Measurements from ENCODE around the gene PADI2. TPM values are rescaled to one million over a fixed set of nuclear protein-coding genes. Genes with fewer than 3 reads are reported as not detected.
A peak's percentile ranks its signal among the peaks of the same experiment; 100 is the strongest.

The PADI2 gene
- total RNA-seq, 1 donor = under 0.01 TPM

DNA sequence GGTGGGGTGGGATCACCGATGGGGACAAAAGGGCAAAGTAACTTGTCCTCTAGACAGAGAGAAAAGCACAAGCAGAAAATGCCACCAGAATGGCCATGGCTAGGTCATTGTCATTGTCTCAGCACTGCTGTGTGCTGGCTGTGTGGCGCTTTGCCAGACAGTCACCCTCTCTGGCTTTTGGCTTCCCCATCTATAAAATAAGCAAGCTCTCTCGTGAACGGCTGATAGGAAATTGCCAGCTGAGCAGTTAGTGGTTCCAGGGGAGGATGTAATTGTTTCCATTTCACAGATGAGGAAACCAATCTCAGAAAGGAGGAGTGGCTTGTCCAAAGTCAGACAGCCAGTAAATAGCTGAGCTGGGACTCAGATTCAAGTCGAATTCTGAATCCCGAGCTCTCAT lies 32.5 kb downstream of the PADI2 start:
- Histone ChIP-seq H3K27ac (ENCODE audit: low read depth, low read length) (no peak overlapping the region), H3K4me2 (ENCODE audit: insufficient read depth, low read length) (no peak overlapping the region), H3K36me3 (ENCODE audit: insufficient read depth, low read length) (no peaks in the 10 kb centered on the region), H3K27me3 (ENCODE audit: insufficient read depth, low read length) (peaks cover 15% of the 10 kb centered on the region), H3K9me3 (ENCODE audit: low read depth, low read length) (no peaks in the 10 kb centered on the region), H3K4me1 (ENCODE audit: insufficient read depth, low read length) (no peaks in the 10 kb centered on the region), H3K4me3 (ENCODE audit: insufficient read depth, low read length) (no peak overlapping the region), H3K79me2 (ENCODE audit: insufficient read depth, low read length) (no peaks in the 10 kb centered on the region), H4K20me1 (ENCODE audit: insufficient read depth, low read length) (no peaks in the 10 kb centered on the region), H2AFZ (ENCODE audit: low read length) (no peak overlapping the region)
- TF ChIP-seq, protein P1, sequence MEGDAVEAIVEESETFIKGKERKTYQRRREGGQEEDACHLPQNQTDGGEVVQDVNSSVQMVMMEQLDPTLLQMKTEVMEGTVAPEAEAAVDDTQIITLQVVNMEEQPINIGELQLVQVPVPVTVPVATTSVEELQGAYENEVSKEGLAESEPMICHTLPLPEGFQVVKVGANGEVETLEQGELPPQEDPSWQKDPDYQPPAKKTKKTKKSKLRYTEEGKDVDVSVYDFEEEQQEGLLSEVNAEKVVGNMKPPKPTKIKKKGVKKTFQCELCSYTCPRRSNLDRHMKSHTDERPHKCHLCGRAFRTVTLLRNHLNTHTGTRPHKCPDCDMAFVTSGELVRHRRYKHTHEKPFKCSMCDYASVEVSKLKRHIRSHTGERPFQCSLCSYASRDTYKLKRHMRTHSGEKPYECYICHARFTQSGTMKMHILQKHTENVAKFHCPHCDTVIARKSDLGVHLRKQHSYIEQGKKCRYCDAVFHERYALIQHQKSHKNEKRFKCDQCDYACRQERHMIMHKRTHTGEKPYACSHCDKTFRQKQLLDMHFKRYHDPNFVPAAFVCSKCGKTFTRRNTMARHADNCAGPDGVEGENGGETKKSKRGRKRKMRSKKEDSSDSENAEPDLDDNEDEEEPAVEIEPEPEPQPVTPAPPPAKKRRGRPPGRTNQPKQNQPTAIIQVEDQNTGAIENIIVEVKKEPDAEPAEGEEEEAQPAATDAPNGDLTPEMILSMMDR (IDR thresholded peaks at IDR 0.05; ENCODE audit: extremely low read depth, low read depth, low read length) = no peak
- DNase-seq (ENCODE audit: insufficient read length, low spot score, missing footprints) = peak; percentile 25

DNA sequence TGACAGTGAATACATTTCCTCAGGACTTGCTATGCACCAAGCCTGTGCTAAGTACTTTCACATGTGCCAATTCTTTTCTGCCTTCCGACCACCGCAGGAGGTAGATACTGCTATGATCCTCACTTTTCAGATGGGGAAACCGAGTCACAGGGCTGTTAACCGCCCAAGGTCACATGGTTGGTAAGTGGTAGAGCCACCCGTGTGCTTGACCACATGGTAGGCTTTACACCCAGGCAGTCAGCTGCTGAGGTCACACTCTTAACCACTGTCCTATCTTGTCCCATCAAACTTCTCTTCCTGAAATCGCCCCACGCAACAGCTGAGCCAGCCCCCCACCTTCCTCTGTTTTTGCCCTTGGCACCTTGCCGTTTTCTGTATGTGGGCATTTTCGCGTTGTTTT lies 34.5 kb downstream of the PADI2 start:
- H3K79me2 ChIP-seq (ENCODE audit: insufficient read depth, low read length) = no peaks in the 10 kb centered on the region
- no peak overlapping the region for H3K4me3 ChIP-seq (ENCODE audit: insufficient read depth, low read length)
- DNase-seq (ENCODE audit: insufficient read length, low spot score, missing footprints) = peak; percentile 36
- H3K4me1 ChIP-seq (ENCODE audit: insufficient read depth, low read length) = no peaks in the 10 kb centered on the region
- H3K36me3 ChIP-seq (ENCODE audit: insufficient read depth, low read length) = no peaks in the 10 kb centered on the region
- H3K27ac ChIP-seq (ENCODE audit: low read depth, low read length) = no peak overlapping the region
- no peaks in the 10 kb centered on the region for H3K9me3 ChIP-seq (ENCODE audit: low read depth, low read length)
- peaks cover 15% of the 10 kb centered on the region for H3K27me3 ChIP-seq (ENCODE audit: insufficient read depth, low read length)
- H4K20me1 ChIP-seq (ENCODE audit: insufficient read depth, low read length) = no peaks in the 10 kb centered on the region
- H3K4me2 ChIP-seq (ENCODE audit: insufficient read depth, low read length) = no peak overlapping the region
- TF ChIP-seq, protein P1 (IDR thresholded peaks at IDR 0.05; ENCODE audit: extremely low read depth, low read depth, low read length) = no peak
- H2AFZ ChIP-seq (ENCODE audit: low read length) = no peak overlapping the region

DNA sequence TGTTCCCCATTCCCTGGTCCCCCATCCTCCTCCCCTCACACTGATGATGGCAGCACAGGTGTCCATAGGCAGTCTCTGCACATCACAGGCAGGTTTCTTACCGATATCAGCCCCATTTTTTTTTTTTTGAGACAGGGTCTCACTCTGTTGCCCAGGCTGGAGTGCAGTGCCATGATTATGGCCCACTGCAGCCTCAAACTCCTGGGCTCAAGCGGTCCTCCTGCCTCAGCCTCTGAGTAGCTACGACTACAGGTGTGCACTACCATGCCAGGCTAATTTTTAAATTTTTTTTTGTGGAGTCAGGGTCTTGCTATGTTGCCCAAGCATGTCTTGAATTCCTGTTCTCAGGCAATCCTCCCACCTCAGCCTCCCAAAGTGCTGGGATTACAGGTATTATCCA lies 36.5 kb downstream of the PADI2 start:
- Histone ChIP-seq H3K27me3 (ENCODE audit: insufficient read depth, low read length) (peaks cover 6% of the 10 kb centered on the region), H3K27ac (ENCODE audit: low read depth, low read length) (no peak overlapping the region), H2AFZ (ENCODE audit: low read length) (no peak overlapping the region), H3K4me1 (ENCODE audit: insufficient read depth, low read length) (no peaks in the 10 kb centered on the region), H4K20me1 (ENCODE audit: insufficient read depth, low read length) (no peaks in the 10 kb centered on the region), H3K79me2 (ENCODE audit: insufficient read depth, low read length) (no peaks in the 10 kb centered on the region), H3K4me2 (ENCODE audit: insufficient read depth, low read length) (no peak overlapping the region), H3K9me3 (ENCODE audit: low read depth, low read length) (no peaks in the 10 kb centered on the region), H3K36me3 (ENCODE audit: insufficient read depth, low read length) (no peaks in the 10 kb centered on the region), H3K4me3 (ENCODE audit: insufficient read depth, low read length) (no peak overlapping the region)
- DNase-seq (ENCODE audit: insufficient read length, low spot score, missing footprints) = no peak
- TF ChIP-seq, protein P1 (IDR thresholded peaks at IDR 0.05; ENCODE audit: extremely low read depth, low read depth, low read length) = no peak

DNA sequence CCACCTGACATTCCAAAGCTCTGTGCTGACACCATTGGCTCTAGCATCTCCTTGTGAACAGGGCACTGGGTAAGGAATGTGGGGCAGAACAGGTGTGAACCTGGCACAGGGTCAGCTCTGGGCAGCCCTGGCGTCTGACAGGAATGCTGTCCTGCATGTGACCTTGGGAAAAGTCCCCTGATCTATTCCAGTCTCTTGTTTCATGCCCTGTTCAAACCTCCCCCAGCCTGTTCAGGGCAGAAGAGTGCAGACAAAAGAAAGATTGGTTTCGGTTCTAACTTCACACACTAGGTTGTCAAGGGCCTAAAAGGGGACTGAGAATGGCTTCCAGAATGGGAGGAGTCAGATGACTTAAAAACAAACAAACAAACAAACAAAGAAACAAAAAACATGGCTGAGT lies 37.8 kb downstream of the PADI2 start:
- H3K4me1 ChIP-seq (ENCODE audit: insufficient read depth, low read length) = no peaks in the 10 kb centered on the region
- peak; percentile 61 for DNase-seq (ENCODE audit: insufficient read length, low spot score, missing footprints)
- H3K27ac ChIP-seq (ENCODE audit: low read depth, low read length) = no peak overlapping the region
- H3K36me3 ChIP-seq (ENCODE audit: insufficient read depth, low read length) = no peaks in the 10 kb centered on the region
- no peaks in the 10 kb centered on the region for H4K20me1 ChIP-seq (ENCODE audit: insufficient read depth, low read length)
- H3K9me3 ChIP-seq (ENCODE audit: low read depth, low read length) = no peaks in the 10 kb centered on the region
- H3K4me3 ChIP-seq (ENCODE audit: insufficient read depth, low read length) = no peak overlapping the region
- H3K79me2 ChIP-seq (ENCODE audit: insufficient read depth, low read length) = no peaks in the 10 kb centered on the region
- H3K4me2 ChIP-seq (ENCODE audit: insufficient read depth, low read length) = no peak overlapping the region
- peaks cover 6% of the 10 kb centered on the region for H3K27me3 ChIP-seq (ENCODE audit: insufficient read depth, low read length)
- TF ChIP-seq, protein P1 (IDR thresholded peaks at IDR 0.05; ENCODE audit: extremely low read depth, low read depth, low read length) = no peak
- no peak overlapping the region for H2AFZ ChIP-seq (ENCODE audit: low read length)

Measured in osteoblast (primary cell).